ENCODE measurements around the gene HNMT.

Gene HNMT

GRCh38 chr2:138060301-138060635, 96.0 kb downstream of the HNMT start (continued):
- TF ChIP-seq ZNF112 (tag by site-specific recombination; IDR thresholded peaks at IDR 0.05), result 0 out of 2 replicates have a peak, but pooled peaks have one; percentile 17
- TF ChIP-seq ZNF692 (tag by site-specific recombination; IDR thresholded peaks at IDR 0.05), result 0 out of 2 replicates have a peak, but pooled peaks have one; percentile 20
- peak; percentile 56 for TF ChIP-seq YY2 (tag by site-specific recombination; IDR thresholded peaks at IDR 0.05)
- TF ChIP-seq ZNF223 (tag by site-specific recombination; IDR thresholded peaks at IDR 0.05), result no peak
- TF ChIP-seq ZBTB10 (tag by site-specific recombination; IDR thresholded peaks at IDR 0.05), result no peak
- 0 out of 2 replicates have a peak, but pooled peaks have one; percentile 19 for TF ChIP-seq INSM2 (tag by site-specific recombination; IDR thresholded peaks at IDR 0.05)
- no peak for TF ChIP-seq ZNF2 (tag by site-specific recombination; IDR thresholded peaks at IDR 0.05)
- no peak for TF ChIP-seq ZNF747 (tag by site-specific recombination; IDR thresholded peaks at IDR 0.05)
- TF ChIP-seq ZNF529 (tag by site-specific recombination; IDR thresholded peaks at IDR 0.05; ENCODE audit: insufficient replicate concordance), result no peak
- no peak for TF ChIP-seq ZFHX2 (tag by site-specific recombination; conservative IDR thresholded peaks at IDR 0.05)
- no peak for TF ChIP-seq BCL11B (tag by site-specific recombination; IDR thresholded peaks at IDR 0.05; ENCODE audit: low read depth)
- peak; percentile 85 for TF ChIP-seq SP7 (tag by site-specific recombination; IDR thresholded peaks at IDR 0.05)
- peak; percentile 46 for TF ChIP-seq ZNF366 (tag by site-specific recombination; conservative IDR thresholded peaks at IDR 0.05)
- no peak for TF ChIP-seq HOXC10 (CRISPR knock-in tag; IDR thresholded peaks at IDR 0.05)
- TF ChIP-seq, protein P1, sequence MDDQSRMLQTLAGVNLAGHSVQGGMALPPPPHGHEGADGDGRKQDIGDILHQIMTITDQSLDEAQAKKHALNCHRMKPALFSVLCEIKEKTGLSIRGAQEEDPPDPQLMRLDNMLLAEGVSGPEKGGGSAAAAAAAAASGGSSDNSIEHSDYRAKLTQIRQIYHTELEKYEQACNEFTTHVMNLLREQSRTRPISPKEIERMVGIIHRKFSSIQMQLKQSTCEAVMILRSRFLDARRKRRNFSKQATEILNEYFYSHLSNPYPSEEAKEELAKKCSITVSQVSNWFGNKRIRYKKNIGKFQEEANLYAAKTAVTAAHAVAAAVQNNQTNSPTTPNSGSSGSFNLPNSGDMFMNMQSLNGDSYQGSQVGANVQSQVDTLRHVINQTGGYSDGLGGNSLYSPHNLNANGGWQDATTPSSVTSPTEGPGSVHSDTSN (CRISPR knock-in tag; IDR thresholded peaks at IDR 0.05), result no peak
- TF ChIP-seq BCL11A (tag by site-specific recombination; IDR thresholded peaks at IDR 0.05; ENCODE audit: low read depth), result no peak
- TF ChIP-seq, protein P2, sequence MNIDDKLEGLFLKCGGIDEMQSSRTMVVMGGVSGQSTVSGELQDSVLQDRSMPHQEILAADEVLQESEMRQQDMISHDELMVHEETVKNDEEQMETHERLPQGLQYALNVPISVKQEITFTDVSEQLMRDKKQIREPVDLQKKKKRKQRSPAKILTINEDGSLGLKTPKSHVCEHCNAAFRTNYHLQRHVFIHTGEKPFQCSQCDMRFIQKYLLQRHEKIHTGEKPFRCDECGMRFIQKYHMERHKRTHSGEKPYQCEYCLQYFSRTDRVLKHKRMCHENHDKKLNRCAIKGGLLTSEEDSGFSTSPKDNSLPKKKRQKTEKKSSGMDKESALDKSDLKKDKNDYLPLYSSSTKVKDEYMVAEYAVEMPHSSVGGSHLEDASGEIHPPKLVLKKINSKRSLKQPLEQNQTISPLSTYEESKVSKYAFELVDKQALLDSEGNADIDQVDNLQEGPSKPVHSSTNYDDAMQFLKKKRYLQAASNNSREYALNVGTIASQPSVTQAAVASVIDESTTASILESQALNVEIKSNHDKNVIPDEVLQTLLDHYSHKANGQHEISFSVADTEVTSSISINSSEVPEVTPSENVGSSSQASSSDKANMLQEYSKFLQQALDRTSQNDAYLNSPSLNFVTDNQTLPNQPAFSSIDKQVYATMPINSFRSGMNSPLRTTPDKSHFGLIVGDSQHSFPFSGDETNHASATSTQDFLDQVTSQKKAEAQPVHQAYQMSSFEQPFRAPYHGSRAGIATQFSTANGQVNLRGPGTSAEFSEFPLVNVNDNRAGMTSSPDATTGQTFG (tag by site-specific recombination; IDR thresholded peaks at IDR 0.05; ENCODE audit: borderline replicate concordance), result peak; percentile 60; the same call in 1 of the 2 replicates
- TF ChIP-seq, protein P3, sequence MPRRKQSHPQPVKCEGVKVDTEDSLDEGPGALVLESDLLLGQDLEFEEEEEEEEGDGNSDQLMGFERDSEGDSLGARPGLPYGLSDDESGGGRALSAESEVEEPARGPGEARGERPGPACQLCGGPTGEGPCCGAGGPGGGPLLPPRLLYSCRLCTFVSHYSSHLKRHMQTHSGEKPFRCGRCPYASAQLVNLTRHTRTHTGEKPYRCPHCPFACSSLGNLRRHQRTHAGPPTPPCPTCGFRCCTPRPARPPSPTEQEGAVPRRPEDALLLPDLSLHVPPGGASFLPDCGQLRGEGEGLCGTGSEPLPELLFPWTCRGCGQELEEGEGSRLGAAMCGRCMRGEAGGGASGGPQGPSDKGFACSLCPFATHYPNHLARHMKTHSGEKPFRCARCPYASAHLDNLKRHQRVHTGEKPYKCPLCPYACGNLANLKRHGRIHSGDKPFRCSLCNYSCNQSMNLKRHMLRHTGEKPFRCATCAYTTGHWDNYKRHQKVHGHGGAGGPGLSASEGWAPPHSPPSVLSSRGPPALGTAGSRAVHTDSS (tag by site-specific recombination; IDR thresholded peaks at IDR 0.05), result peak; percentile 79
- TF ChIP-seq GFI1B (tag by site-specific recombination; IDR thresholded peaks at IDR 0.05), result no peak
- no peak for TF ChIP-seq ZNF280C (tag by site-specific recombination; IDR thresholded peaks at IDR 0.05)
- TF ChIP-seq ZBTB8A (tag by site-specific recombination; IDR thresholded peaks at IDR 0.05), result no peak
- TF ChIP-seq, protein P4, sequence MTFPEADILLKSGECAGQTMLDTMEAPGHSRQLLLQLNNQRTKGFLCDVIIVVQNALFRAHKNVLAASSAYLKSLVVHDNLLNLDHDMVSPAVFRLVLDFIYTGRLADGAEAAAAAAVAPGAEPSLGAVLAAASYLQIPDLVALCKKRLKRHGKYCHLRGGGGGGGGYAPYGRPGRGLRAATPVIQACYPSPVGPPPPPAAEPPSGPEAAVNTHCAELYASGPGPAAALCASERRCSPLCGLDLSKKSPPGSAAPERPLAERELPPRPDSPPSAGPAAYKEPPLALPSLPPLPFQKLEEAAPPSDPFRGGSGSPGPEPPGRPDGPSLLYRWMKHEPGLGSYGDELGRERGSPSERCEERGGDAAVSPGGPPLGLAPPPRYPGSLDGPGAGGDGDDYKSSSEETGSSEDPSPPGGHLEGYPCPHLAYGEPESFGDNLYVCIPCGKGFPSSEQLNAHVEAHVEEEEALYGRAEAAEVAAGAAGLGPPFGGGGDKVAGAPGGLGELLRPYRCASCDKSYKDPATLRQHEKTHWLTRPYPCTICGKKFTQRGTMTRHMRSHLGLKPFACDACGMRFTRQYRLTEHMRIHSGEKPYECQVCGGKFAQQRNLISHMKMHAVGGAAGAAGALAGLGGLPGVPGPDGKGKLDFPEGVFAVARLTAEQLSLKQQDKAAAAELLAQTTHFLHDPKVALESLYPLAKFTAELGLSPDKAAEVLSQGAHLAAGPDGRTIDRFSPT (tag by site-specific recombination; IDR thresholded peaks at IDR 0.05), result no peak
- no peak for TF ChIP-seq ZNF600 (tag by site-specific recombination; IDR thresholded peaks at IDR 0.05)
- peak; percentile 64; the same call in 1 of the 2 replicates for TF ChIP-seq ZNF394 (tag by site-specific recombination; IDR thresholded peaks at IDR 0.05; ENCODE audit: borderline replicate concordance)
- no peak for TF ChIP-seq GLI4 (tag by site-specific recombination; IDR thresholded peaks at IDR 0.05)
